HPDE6-E6E7 (cell line): Measurements from ENCODE around the gene WRNIP1.
A peak's percentile ranks its signal among the peaks of the same experiment; 100 is the strongest.

Experiments used
- DNase-seq: peaks from one replicate; pipeline ENCODE4 v3.0.0; 2011; ENCODE audit warnings: missing footprints; ENCODE audit errors: extremely low spot score

The WRNIP1 gene

DNA sequence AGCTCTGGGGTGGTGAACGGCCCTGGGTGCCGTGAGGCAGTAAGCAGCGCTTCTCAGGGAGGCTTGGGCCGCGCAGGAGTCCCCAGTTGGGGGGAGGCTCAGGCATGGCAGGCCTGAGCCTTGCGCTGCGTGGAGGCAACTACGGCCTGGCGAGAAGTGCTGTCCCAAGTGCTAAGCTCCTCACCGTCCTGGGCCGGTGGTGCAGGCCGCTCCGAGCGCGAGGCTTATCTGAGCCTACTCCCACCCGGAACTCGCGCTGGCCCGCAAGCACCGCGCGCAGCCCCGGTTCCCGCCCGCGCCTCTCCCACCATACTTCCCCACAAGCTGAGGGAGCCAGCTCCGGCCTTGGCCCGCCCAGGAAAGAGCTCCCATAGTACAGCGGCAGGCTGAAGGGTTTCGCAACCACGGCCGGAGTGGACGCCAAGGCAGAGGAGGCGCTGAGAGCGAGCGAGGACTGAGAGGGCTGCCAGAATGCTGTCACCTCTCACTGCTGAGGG lies 1.8 kb upstream of the WRNIP1 start:
- no peak for DNase-seq

DNA sequence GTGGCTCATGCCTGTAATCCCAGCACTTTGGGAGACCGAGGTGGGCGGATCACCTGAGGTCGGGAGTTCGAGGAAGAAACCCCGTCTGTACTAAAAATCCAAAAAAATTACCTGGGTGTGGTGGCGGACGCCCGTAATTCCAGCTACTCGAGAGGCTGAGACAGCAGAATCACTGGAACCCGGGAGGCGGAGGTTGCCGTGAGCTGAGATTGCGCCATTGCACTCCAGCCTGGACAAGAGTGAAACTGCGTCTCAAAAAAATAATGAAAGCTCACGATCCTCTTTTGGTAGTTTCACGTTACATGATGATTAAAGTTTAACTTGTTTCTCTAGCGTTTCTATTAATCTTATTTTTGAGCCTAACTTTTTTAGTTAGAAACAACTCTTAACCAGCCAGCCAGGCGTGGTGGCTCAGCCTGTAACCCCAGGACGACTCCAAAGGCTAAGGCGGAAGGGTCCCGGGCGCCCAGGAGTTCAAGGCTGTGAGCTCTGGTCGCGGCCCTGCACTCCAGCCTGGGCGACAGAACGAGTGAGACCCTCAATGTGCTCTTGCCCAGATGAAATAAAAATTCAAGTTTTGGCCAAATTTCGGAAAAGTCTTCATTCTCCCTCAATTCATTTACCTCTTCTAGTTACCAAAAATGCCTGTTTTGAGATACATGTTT lies 1.2 kb upstream of the WRNIP1 start:
- no peak for DNase-seq

DNA sequence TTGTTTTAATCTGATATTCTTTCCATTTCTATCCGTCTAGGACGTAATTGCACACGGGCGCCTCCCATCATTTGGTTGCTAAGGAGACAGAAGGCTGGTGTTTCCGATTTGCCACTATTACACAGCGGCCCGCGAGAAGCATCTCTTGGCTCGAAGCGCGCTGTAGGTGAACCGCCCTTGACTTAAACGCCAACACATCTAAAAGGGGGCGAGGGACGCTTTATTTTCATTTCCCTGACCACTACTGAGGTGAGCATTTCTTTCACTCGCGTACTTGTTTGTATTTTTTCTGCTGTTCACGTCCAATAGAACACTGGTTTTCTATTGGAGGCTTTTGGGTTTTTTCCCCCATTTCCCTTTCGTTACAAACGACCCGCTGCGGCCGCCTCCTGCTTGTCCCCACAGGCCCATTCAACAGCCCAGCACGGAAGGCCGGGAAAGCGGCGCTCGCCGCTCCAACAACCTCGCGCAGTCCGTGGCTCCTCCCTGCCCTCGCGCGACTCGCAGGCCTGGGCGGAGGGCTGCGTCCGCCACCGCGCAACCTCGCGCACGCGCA lies 505 bp upstream of the WRNIP1 start:
- DNase-seq, result peak; percentile 86

DNA sequence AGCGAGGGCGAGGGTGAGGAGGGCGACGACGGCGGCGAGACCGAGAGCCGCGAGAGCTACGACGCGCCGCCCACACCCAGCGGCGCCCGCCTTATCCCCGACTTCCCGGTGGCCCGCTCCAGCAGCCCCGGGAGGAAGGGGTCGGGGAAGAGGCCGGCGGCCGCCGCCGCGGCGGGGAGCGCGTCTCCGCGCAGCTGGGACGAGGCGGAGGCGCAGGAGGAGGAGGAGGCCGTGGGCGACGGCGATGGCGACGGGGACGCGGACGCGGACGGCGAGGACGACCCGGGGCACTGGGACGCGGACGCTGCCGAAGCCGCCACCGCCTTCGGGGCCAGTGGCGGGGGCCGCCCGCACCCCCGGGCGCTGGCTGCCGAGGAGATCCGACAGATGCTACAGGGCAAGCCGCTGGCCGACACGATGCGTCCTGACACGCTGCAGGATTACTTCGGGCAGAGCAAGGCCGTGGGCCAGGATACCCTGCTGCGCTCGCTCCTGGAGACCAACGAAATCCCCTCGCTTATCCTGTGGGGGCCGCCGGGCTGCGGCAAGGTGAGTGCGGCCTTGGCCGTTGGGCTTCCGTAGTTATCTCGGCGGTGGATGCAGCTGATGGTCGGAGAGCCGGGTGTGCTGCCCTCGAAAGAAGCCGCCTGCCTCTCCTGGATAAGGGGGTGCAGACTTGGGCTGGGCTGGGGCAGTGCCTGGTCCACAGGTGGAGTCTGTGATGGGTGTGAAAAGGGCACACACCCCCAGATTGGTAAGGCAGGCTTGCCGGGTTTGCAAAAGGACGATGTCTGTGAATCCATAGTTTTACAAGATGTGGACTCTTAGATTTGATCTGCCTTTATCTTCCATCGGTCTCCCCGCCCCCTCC lies 938 bp downstream of the WRNIP1 start:
- no peak for DNase-seq

GRCh38 chr6:2766767-2767656 lies 1.8 kb downstream of the WRNIP1 start:
- no peak for DNase-seq

DNA sequence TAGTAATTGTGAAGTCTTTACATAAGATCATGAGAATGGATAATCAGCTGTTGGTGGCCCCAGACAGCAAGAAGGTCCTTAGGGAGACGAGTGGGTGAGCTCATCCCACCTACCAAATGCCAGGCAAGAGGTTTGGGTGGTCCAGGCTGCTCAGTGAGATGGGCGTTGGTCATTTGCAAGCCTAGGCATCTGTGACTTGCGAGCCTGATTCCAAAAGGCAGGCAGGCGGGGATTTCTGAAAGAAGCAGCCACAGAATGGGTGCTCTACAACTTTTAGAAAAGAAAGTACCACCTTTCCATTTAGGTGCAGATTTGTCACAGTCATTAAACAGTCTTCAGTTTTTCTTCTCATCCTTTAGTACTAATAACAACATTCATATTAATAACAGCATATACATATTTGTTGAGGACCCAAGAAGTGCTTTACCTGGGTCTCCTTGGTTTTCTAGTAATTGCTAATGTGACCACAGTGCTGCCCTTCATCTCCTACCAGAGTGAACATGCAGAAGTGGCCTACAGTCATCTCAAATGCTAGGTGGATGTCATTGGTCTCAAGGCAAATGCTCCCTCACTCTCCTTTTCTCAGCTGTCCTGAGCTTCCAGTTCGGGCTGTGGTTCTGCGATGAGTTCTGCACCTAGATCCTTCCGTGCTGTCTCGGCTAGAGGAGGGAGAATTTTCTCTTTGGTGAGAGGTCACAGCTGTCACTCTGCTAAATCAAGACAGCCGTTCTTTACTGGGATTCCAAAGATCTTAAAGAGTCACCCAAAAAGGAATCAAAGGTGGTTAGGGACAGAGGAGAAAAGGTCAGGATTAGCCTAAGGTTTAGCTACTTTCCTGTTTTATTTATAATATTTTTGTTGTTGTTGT lies 2.7 kb downstream of the WRNIP1 start:
- DNase-seq, result no peak

GRCh38 chr6:2768696-2769095 lies 3.5 kb downstream of the WRNIP1 start:
- no peak for DNase-seq

DNA sequence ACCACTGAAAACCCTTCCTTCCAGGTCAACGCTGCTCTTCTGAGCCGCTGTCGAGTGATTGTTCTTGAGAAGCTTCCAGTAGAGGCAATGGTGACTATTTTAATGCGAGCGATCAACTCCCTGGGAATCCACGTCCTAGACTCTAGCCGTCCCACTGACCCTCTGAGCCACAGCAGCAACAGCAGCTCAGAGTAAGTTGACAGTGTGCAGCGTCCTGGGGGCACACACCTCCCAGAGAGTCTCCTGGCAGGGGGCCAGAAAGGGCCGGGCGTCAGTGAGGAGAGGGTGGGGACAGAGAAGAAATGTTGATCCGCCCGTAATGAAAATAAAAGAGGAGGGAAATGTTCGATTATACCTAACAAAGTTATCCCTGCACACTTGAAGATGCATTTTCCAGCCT lies 5.0 kb downstream of the WRNIP1 start:
- no peak for DNase-seq

DNA sequence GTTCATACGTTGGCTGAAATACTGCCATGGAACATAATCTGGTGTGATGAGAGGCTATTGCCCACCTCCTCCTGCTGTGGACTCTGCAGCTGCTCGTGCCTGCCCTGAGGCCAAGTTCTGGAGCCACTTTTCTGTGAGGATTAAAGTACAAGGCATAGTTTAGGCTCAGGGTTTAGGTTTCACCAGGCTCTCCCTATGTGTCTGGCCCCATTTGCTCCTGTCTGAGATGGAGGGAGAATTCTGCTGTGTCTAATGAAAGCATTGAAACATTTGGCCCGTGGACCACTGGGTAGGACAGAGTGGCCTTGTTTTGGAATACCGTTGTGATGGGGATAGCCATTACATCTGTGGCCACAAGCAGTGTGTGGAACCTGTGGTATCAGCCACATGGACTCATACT lies 5.9 kb downstream of the WRNIP1 start:
- no peak for DNase-seq

DNA sequence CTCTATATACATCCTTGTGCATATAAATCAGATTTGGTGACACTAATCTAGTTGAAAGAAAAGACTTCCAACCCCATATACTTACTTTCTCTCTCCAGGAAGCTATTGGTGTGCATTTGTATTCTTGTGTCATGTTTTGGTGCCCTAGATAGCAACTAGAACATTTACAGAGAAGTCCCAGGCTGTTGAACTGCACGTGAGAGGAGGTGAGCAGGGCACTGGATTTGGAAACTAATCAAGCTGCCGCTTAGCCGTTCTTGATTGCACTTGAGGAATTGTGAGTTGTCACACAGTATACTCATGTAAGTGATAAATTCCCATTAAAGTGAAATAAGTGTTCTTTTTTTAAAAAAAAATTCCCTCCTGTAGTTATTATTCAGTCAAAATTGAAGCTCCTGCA lies 7.6 kb downstream of the WRNIP1 start:
- no peak for DNase-seq

- DNase-seq, result no peak
Observed at GRCh38 chr6:2773449-2773848, 8.3 kb downstream of the WRNIP1 start.

DNA sequence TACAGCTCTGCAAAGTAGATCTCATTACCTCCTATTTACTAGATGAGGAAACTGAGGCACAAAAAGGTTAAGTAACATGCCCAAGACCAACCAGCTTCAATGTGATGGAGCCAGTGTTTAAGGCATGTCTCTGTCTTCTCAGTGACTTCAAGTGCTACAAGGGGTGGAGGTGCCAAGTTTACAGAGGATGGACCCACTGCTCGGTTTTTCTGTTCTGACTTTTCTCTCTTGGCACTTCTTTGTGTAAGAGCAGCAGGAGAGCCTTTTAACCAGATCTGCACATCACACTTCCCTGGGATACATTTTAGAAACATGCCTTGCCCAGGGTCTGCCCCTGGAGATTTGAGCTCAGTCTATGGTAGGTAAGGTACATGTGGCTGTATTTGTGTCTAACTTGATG lies 9.8 kb downstream of the WRNIP1 start:
- DNase-seq, result no peak

DNA sequence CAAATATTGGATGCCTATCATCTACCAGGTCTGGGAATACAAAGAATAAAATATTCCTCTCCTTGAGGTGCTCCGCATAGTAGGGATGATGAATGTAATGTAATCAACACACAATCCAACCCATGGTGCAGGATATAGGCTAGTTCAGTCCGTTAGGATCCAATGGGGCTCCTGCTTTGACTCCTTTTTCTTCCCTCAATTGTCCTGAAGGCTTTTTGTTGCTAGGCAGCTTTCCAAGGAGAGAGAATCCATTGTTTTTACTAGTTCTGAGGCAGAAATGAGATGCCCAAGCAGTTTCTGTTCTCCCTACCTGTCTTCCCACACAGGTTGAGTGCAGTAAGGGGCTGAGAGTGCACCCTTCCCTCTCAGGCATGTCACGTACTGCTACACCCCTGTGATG lies 12.1 kb downstream of the WRNIP1 start:
- no peak for DNase-seq

GRCh38 chr6:2780102-2780737 lies 15.0 kb downstream of the WRNIP1 start:
- no peak for DNase-seq

GRCh38 chr6:2781685-2782355 lies 16.6 kb downstream of the WRNIP1 start:
- no peak for DNase-seq

DNA sequence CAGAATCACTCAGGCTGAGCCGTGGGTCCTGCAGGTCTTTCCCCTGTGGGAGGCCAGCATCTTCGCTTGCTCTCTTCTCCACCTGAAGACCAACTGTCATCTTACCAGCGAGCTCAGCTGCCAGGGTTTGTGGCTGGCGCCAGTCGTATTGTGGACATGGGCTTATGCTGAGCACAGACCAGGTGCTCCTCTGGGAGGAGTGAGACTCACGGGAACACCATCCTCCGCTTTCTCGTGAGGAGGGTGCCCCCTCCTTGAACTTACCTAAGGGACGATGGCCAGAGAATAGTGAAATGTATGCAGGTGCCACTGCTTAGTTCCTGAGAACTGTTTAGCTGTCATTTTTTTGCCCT lies 17.1 kb downstream of the WRNIP1 start:
- no peak for DNase-seq

- DNase-seq, result no peak
Observed at GRCh38 chr6:2782825-2783187, 17.6 kb downstream of the WRNIP1 start.

- no peak for DNase-seq
Observed at GRCh38 chr6:2783188-2783963, 18.2 kb downstream of the WRNIP1 start.

DNA sequence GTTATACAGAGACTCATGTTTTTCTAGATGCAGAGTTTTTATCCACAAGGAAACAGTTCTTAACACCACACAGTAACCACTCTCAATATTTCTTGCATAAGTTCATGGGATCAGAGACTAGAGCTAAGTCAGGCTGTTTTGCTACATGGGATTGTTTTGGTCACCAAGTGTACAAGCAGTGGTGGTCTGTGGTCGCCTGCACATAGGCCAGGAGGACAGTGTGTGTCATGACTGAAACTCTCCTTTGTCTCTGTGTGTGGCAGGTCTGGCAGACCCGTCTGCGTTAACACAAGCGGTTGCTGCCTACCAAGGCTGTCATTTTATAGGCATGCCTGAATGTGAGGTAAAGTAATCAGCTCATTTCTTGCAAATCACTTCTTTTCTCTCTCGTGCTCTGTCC lies 18.9 kb downstream of the WRNIP1 start:
- DNase-seq, result no peak
